HG02642 (cell line): ENCODE measurements around the gene DBP.
"Not testable (repeated sequence)": the region's sequence is repeated elsewhere in the genome, so short reads cannot be mapped to it uniquely, and the experiment has no call there.

Source experiments
- ATAC-seq: cut with Tn5 transposase; IDR thresholded peaks from one replicate; pipeline ENCODE4 v1.9.1; 2021; ENCODE audit warnings: mild to moderate bottlenecking; ENCODE audit not compliant: unreplicated experiment, poor library complexity

Gene DBP

DNA sequence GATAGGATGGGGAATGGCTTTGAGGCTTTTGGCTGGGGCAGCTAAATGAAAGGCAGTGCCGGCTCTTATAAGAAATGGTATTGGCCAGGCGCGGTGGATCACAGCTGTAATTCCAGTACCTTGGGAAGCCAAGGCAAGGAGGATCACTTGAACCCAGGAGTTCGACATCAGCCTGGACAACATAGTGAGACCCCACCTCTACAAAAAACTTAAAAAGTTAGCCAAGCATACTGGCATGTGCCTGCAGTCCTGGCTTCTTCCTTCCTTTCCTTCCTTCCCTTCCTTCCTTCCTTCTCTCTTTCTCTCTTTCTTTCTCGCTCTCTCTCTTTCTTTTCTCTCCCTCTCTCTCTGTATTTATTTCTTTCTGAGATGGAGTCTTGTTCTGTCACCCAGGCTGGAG, 5.7 kb upstream of the DBP start:
- no peak for ATAC-seq

DNA sequence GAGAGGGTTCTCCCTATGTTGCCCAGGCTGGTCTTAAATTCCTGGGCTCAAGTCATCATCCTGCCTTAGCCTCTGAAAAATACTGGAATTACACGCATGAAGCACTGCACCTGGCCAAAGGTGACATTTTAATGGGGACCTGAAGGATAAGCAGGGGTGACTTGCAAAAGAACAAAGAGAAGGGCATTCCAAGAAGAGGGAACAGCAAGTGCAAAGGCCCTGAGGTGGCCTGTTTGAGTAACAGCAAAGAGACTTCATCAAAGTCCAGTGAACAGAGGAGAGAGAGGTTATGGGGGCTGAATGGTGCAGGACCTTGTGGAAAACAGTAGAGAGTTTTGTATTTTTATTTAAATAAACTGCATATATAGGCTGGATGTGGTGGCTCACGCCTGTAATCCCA, 4.7 kb upstream of the DBP start:
- ATAC-seq = no peak

DNA sequence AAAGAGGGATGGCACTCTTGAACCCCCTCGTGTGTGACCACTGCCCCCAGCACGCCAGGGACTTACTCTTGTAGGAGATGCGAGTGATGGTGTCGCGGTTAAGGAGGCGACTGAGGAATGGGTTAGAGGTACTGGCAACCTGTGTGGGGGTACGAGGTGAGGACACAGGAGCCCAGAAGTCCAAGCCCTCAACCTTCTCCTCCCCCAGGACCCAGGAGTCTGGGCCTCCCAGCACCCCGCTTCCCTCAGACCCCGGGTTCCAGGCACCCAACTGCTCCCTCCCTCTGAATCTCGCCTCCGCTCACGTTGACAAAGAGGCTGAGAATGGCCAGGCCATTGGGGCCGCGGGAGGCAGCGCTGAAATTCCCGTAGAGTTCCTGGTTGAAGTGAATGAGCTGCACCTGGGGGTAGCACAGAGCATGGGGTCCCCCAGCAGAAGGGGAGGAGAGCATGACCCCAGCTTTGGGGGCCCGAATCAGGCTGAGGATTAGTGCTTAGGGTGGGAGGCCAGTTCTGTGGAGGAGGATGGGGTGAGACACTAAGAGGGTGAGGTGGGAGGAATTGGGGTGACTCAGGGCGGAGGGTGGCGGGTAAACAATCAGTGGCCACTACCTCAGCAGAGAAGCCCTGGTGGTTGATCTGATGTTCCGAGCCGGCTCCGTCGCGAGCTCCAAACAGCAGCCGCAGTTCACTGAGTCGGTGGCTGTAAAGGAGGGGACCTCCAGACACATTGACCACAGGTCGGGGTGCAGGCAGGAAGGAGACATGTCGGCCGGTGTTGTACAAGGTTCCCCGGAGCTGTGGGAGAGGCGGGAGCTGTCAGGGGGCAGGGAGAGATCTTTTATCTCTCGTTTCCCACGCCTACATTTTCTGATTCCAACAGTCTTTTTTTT, 2.5 kb upstream of the DBP start:
- ATAC-seq = no peak

DNA sequence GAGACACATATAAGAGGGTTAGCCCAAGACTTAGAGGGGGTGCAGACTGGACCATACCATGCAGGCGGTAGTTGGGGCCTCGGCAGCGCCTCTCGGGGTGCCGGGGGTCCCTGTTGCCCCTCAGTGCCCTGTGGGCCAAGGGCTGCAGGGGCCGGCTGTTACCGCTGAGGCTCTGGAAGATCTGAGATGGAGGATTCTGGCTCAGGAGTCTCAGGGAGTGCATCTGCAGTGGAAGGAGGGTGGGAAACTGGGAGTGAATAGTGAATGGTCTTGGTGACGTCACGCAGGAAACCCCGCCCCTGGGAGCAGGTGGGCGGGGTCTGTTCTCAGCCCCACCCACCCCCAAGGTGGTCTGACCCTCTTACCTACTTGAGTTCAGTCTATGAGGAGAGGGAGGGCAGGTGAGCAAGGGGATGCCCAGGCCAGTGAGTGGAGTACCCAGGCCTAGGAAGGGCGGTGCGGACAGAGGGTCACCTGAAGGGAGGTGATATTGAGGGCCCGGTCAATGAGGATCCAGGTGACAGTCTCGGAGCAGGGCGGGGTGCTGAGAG, 1.7 kb upstream of the DBP start:
- ATAC-seq = no peak

DNA sequence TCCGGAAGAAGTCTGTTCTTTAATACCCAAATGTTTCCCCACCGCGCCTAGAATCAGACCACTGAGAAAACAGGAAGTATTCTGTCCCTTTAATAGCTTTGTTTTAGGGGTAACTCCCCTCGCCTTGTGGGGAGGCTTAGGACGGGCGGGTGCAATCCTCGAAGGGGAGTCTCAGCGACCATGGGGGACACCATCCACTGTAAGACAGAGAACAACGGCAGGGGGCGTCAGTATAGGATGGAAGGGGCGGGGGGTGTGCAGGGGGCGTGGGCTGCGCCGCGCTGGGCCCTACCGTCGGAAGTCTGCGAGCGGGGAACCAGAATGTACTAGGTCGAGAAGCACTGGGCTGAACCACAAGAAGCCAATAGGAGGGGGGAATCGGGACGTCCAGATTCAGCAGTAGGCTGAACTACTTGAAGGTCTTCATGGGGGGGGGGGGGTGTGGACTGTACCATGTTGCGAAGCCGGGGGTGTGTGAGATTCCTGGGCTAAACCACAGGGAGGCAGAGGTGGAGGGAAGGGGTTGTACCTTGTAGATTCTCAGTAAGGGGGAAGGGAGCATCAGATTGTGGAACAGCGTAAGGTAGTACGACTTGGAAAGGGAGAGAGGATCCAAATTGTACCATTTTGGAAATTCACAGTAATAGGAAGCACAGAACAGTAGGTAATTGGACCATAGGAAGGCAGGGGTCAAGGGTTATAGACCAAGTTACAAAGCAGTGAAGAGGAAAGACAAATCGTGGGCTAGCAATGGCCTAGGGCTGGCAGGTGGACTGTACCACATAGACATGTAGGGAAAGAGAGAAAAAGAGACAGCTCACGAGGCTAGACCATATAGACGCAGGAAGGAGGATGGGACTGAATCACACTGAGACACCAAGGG, 1.0 kb upstream of the DBP start:
- peak; percentile 11 for ATAC-seq

DNA sequence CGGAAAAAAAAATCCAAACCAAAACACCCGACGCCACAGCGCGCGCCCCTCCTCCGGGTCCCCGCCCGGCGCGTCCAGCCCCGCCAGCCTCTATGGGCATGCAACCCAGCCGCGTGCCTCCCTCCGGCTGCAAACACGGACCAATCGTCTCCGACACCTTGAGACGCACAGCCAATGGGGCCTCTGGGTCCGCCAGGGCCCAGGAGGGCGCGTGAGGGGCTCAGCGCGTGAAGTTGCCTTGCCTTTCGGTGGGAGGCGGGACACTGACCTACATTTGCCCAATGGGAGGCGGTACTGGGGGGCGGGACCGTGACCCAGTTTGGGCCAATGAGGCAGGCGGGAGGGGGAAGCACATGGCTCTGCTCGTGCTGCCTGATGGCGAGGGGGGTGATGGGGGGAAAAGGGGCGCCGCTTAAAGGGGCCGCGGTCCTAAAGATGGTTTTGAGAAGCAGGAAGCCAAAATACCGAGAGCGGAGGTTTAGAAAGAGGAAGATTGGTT, 319 bp upstream of the DBP start:
- ATAC-seq = peak; percentile 76

DNA sequence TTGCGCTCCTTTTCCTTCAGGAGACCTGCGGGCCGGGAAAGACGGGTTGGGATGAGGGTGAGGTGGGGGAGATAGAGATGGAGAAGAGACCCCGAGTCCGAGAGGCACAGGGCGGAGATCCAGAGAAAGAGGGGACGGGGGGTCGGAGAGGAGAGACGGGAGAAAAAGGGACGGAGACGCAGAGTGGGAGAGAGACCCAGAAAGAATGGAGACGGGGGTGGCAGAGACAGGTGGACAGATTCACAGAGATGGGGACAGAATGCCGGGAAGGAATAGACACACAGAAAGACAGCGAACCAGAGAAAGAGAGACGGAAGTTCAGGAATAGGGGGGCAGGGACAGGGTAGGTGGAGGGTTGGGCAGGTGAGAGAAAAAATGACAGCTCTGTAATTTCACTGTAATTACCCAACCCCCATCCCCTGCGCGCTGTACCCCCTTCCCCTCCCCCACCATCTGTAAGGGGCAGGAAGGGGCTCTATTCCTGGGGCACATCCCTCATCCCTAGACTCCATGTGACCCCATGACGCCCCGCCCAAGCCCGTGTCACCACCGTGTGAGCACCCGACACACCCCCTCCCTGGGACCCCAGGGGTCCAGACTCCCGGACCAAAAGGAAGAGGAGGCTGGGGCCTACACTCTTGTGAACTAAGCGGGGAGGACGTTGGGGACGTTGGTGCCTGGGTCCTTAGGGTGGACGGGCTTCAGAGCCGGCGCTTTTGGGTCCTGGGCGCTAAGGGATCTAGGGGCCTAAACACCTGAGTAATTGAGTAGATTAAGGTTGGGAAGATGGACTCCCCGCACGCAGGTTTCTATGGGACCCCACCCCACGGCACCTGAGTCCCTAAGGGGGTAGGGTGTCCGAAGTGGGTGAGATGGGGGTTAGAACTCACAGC, 967 bp downstream of the DBP start:
- no peak for ATAC-seq

DNA sequence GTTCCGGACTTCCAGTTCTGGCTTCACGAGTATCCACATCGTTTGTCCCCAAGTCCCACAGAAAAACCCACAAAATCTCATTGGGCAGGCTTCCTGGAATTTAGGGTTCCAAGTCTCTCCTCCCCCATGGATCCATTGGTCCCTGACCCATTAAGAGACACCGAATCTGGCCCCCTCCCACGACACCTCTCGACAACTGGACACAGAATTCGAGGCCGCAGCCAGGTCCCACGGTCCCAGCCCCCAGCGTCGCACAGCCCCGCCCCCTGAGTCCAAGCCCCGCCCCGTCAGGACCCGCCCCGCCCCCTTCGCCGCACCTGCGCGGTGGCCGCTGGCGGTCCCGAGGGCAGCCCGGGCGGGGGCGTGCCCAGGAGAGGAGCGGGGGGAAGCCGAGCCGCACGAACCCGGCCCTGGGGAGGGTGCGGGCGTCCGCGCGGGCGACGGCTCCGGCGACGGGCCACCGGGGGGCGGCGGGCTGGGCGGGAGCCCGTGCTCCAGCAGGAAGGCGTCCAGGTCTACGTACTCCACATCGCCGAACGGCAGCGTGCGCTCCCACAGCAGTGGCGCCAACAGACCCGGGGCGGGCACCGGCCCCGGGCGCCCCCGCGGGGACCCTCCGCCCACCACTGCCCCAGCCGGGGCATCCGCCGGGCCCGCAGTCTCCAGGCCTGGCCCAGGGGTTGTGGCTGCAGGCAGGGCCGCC, 1.8 kb downstream of the DBP start:
- no peak for ATAC-seq

DNA sequence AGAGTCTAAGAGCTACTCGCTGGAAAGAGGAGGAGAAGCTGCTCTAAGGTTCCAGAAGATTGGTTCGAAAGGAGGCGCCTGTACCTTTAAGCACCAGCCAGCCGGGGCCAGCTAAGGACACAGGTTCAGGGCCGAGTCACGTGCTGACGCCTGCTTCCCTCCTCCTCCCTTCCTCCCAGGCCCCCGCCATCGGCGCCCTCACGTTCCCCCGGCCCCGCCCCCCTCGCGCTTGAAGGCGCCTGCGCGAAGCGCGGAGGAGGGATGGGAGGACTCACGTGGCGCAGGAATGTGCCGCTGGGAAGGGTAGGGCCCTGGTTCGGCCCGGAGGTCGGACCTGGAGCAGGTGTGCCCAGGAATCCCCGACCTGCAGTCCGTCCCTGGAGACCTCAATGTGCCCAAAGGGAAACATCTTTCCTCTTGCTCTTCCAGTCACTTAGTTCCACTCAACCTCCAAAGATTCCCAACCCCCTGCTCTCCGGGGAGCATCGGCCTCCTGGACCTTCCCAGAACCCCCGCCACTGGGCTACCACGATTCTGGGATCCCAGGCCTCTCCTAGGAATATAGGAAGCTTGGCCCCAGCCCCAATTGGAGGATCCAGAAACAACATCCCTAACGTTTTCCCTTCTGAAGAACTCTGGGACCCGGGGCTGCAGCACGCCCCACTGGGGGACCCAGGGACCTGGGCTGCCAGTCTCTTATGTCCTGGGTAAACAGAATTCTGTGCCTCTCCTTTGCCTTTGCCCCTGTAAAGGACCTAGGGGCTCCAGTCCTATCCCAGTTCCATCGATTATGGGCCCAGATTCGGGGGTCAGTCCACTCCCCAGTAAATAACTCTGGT, 2.5 kb downstream of the DBP start:
- peak; percentile 37 for ATAC-seq

DNA sequence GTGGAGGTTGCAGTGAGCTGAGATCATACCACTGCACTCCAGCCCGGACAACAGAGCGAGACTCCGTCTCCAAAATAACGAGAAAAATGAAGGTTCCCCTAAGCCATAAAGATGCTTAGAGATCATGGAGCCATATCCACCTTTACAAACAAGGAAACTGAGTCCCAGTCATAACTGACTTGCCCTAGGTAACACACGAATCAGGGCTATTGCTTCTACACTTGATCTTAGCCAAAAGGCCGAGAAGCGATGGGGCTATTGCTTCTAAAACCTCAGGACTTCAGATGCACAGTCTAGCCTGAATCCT, 3.2 kb downstream of the DBP start:
- ATAC-seq = no peak

DNA sequence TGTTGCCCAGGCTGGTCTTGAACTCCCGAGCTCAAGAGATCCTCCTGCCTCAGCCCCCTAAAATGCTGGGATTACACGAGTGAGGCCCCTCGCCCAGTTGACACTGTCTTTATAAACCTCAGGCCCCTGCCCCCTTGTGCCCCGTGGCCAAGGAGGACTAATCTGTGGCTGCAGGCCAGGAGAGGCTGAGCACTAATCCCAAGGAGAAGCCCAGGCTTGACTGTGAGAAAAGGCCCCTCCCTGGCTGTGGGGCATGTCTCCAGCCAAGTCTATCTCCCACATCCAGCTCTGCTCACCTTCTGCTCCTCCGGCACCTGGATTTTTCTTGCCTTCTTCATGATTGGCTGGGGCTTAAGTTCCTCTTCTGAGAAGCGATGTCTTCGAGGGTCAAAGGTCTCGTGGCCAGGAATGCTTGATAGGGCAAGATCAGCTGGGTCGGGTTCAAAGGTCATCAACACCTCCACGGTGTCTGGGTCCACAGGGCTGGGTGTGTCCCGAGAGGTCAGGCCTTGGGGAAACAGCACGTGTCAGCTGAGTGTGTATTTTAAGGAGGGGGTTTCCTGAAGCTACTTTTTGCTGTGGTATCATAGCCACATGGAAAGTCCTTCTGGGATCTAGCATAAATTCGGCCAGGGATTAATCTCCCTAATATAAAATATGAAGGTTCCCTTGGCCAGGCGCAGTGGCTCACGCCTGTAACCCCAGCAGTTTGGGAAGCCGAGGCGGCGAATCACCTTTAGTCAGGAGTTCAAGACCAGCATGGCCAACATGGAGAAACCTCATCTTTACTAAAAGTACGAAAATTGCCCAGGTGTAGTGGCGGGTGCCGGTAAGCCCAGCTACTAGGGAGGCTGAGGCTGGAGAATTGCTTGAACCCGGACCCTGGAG, 3.8 kb downstream of the DBP start:
- ATAC-seq = no peak

DNA sequence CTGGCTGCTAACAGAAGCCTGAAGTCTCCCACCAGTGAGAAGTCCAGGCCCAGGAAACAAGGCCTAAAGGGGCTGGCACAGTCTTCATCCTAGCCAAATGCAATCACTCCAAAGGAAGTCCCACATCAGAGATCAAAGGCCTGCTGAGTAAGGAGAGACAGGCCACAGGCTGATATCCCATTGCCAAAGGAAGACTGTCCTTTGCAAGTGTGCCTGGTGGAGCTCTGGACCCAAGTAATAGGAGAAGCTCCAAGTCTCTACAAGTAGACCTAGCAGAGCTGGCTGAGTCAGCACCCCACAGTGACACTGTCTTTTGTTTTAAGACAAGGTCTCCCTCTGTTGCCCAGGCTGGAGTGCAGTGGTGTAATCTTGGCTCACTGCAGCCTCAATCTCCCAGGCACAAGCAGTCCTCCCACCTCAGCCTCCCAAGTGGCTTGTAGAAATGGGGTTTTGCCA, 4.5 kb downstream of the DBP start:
- ATAC-seq = no peak

DNA sequence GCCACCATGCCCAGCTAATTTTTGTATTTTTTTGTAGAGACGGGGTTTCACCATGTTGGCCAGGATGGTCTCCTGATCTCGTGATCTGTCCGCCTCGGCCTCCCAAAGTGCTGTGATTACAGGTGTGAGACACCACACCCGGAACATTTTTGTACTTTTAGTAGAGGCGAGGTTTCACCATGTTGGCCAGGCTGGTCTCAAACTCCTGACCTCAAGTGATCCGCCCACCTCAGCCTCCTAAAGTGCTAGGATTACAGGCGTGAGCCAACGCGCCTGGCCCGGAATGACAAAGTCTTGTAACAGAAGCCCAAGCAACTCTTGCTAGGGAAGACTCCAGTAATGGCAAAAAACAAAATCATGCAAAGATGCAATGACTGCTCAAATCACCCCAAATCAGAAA, 4.9 kb downstream of the DBP start:
- ATAC-seq = not testable (repeated sequence)

DNA sequence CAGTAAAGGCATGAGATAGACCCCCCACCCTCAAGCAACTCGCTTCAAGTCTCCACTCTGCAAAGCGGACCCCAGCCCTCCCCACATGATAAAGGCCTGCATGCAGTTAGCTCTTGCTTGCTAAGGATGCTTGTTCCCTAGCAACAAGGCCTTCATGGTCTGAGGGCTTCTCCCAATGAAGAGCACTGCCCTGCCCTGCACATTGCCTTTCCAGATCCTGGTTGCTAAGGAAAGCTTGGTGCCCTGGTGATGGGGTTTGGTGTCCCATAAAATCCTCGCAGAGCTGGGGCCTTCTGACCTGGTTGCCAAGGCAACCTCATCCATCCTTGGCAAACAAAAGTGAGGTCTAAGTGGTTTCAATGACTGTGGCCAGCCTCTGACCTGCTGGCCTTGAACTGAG, 6.0 kb downstream of the DBP start:
- ATAC-seq = no peak

DNA sequence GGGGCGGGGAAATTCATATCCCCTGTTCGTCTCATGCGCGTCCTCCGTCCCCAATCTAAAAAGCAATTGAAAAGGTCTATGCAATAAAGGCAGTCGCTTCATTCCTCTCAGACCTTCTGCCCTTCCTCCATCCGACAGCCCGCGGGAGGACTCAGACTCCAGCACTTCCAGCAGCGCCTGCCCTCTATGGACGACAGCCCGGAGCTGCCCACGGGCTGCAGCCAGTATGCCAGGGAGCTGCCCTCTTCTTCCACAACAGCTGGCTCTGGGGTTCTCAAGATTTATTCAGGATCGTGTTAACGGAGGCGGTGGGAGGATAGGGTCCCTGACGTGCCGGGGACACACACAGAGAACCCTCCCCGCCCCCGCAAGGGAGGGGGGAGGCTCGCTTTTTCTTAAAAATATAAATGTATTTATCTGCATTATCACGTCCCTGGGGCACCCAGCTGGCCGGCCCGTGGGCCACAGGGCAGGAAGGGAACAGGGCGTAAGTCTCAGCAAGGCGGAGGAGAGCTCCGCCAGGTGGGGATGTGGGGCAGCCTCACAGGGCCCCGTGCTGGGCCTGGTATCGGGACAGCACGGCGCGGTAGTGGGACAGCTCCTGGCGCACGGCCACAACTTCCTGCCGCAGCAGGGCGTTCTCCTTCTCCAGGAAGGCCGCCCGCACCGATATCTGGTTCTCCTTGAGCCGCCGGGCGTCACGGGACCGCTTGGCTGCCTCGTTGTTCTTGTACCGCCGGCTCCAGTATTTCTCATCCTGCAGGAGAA, 6.7 kb downstream of the DBP start:
- no peak for ATAC-seq

DNA sequence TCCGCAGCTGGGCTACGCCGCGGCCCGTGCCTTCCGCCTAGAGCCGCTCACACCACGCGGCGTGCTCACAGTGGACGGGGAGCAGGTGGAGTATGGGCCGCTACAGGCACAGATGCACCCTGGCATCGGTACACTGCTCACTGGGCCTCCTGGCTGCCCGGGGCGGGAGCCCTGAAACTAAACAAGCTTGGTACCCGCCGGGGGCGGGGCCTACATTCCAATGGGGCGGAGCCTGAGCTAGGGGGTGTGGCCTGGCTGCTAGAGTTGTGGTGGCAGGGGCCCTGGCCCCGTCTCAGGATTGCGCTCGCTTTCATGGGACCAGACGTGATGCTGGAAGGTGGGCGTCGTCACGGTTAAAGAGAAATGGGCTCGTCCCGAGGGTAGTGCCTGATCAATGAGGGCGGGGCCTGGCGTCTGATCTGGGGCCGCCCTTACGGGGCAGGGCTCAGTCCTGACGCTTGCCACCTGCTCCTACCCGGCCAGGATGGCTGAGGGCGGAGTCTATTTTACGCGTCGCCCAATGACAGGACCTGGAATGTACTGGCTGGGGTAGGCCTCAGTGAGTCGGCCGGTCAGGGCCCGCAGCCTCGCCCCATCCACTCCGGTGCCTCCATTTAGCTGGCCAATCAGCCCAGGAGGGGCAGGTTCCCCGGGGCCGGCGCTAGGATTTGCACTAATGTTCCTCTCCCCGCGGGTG, 7.4 kb downstream of the DBP start:
- no peak for ATAC-seq

DNA sequence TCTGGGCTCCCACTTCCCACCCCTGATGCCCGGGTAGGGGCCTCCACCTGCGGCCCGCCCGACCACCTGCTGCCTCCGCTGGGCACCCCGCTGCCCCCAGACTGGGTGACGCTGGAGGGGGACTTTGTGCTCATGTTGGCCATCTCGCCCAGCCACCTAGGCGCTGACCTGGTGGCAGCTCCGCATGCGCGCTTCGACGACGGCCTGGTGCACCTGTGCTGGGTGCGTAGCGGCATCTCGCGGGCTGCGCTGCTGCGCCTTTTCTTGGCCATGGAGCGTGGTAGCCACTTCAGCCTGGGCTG, 7.9 kb downstream of the DBP start:
- ATAC-seq = no peak
